ENCODE results near the gene TMEM205.

DNA sequence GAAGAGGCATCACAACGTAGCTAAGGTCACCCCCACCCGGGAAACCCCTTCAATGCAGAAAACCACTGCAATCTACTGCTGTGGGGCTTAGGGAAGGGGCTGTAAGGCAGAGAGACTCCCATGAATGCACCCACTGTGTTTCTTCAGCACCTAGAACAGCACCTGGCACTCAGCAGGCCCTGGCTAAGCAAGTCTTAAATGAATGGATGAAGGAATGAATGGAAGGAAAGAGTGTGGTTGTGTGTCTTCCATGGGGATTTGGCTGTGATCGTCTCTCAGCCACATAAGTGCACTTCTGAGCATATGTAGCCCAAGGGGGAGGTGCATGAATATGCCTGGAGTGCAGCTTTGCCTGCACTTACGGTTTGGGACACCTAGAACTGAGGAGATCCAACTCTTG lies 3.1 kb upstream of the TMEM205 start:
- TF ChIP-seq, protein P1, sequence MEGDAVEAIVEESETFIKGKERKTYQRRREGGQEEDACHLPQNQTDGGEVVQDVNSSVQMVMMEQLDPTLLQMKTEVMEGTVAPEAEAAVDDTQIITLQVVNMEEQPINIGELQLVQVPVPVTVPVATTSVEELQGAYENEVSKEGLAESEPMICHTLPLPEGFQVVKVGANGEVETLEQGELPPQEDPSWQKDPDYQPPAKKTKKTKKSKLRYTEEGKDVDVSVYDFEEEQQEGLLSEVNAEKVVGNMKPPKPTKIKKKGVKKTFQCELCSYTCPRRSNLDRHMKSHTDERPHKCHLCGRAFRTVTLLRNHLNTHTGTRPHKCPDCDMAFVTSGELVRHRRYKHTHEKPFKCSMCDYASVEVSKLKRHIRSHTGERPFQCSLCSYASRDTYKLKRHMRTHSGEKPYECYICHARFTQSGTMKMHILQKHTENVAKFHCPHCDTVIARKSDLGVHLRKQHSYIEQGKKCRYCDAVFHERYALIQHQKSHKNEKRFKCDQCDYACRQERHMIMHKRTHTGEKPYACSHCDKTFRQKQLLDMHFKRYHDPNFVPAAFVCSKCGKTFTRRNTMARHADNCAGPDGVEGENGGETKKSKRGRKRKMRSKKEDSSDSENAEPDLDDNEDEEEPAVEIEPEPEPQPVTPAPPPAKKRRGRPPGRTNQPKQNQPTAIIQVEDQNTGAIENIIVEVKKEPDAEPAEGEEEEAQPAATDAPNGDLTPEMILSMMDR (IDR thresholded peaks at IDR 0.05): no peak
- TF ChIP-seq POLR2AphosphoS5 (IDR thresholded peaks at IDR 0.05) (no peak), POLR2A (IDR thresholded peaks at IDR 0.05) (no peak), EP300 (IDR thresholded peaks at IDR 0.05) (no peak)

Data from sigmoid colon (tissue), 4 donors.